D721Med (cell line): ENCODE measurements around the gene SEC16A.

ENCODE experiments used
- DNase-seq: peaks from one replicate; pipeline ENCODE4 v3.0.0; 2011; ENCODE audit warnings: low spot score; ENCODE audit not compliant: insufficient read length
- FAIRE-seq: peaks from 2 replicates; lab custom pipeline; 2011; peaks lifted over from hg19 to GRCh38; lab: Jason Lieb, UNC
- CTCF ChIP-seq: IDR thresholded peaks from 2 replicates; pipeline ENCODE4 v1.5.1; 2012; ENCODE audit warnings: mild to moderate bottlenecking, control low read depth; ENCODE audit not compliant: insufficient read depth; ENCODE audit errors: missing control alignments

SEC16A gene

GRCh38 chr9:136466155-136466541 is 16.7 kb downstream of the SEC16A start:
- DNase-seq, result no peak
- TF ChIP-seq CTCF, result no peak
- FAIRE-seq, result no peak

- no peak for DNase-seq
- FAIRE-seq, result no peak
- TF ChIP-seq CTCF, result no peak
Measured at GRCh38 chr9:136465500-136466154, 17.2 kb downstream of the SEC16A start.

GRCh38 chr9:136464241-136464640 is 18.6 kb downstream of the SEC16A start:
- no peak for FAIRE-seq
- no peak for TF ChIP-seq CTCF
- DNase-seq, result no peak

- FAIRE-seq (no peak), DNase-seq (no peak)
- TF ChIP-seq CTCF, result no peak
Measured at GRCh38 chr9:136463578-136463977, 19.3 kb downstream of the SEC16A start.

GRCh38 chr9:136462664-136463063 is 20.2 kb downstream of the SEC16A start:
- no peak for TF ChIP-seq CTCF
- DNase-seq (no peak), FAIRE-seq (no peak)

- DNase-seq (no peak), FAIRE-seq (no peak)
- TF ChIP-seq CTCF, result no peak
Measured at GRCh38 chr9:136460772-136461325, 22.0 kb downstream of the SEC16A start.

GRCh38 chr9:136459425-136459824 is 23.4 kb downstream of the SEC16A start:
- FAIRE-seq (no peak), DNase-seq (no peak)
- no peak for TF ChIP-seq CTCF
